Progenitor cell of endocrine pancreas (in vitro differentiated cells): ENCODE data around the gene HIPK1. TPM values are rescaled to one million over a fixed set of nuclear protein-coding genes. Genes with fewer than 3 reads are reported as not detected.

Experiments
- DNase-seq: peaks from one replicate; pipeline ENCODE4 v3.0.0; 2021; ENCODE audit warnings: low spot score; ENCODE audit not compliant: unreplicated experiment
- H3K27ac Mint-ChIP-seq: 2 replicates; pipeline ENCODE4 v1.8.0; 2021; ENCODE audit warnings: mild to moderate bottlenecking, moderate library complexity, mixed read lengths
- H3K27me3 Mint-ChIP-seq: 2 replicates; pipeline ENCODE4 v1.8.0; 2021; ENCODE audit warnings: mixed read lengths
- H3K36me3 Mint-ChIP-seq: 2 replicates; pipeline ENCODE4 v1.8.0; 2022; ENCODE audit warnings: mixed read lengths; ENCODE audit not compliant: insufficient read depth
- H3K4me1 Mint-ChIP-seq: 2 replicates; pipeline ENCODE4 v1.8.0; 2021; ENCODE audit warnings: low read depth, mixed read lengths
- H3K4me3 Mint-ChIP-seq: 2 replicates; pipeline ENCODE4 v1.8.0; 2021; ENCODE audit warnings: low read depth, mild to moderate bottlenecking, moderate library complexity, mixed read lengths
- H3K9me3 Mint-ChIP-seq: 2 replicates; pipeline ENCODE4 v1.8.0; 2021; ENCODE audit warnings: low read depth, mixed read lengths
- CTCF ChIP-seq: fragments of 200-600 bp; sonication (generic); IDR thresholded peaks from one replicate; pipeline ENCODE4 v1.5.0; 2021; ENCODE audit warnings: antibody characterized with exemption, mild to moderate bottlenecking; ENCODE audit not compliant: unreplicated experiment
- total RNA-seq: library from RNA; stranded (reverse); gene quantifications from 2 replicates; pipeline ENCODE4 v1.2.1, GENCODE V29; 2021

The HIPK1 gene
- total RNA-seq, 1 donor from 2014 or later = 54.2 TPM

GRCh38 chr1:113895961-113896360, 33.2 kb upstream of the HIPK1 start:
- Mint-ChIP-seq H3K4me3 (no peak overlapping the region), H3K4me1 (no peaks in the 10 kb centered on the region), H3K36me3 (peaks cover 9% of the 10 kb centered on the region), H3K27ac (no peak overlapping the region), H3K27me3 (no peaks in the 10 kb centered on the region), H3K9me3 (no peaks in the 10 kb centered on the region)
- TF ChIP-seq CTCF = no peak
- DNase-seq = no peak

GRCh38 chr1:113898241-113898814, 30.8 kb upstream of the HIPK1 start:
- TF ChIP-seq CTCF = no peak
- no peak for DNase-seq
- Mint-ChIP-seq H3K4me1 (no peaks in the 10 kb centered on the region), H3K4me3 (no peak overlapping the region), H3K36me3 (peaks cover 11% of the 10 kb centered on the region), H3K27ac (no peak overlapping the region), H3K9me3 (no peaks in the 10 kb centered on the region), H3K27me3 (no peaks in the 10 kb centered on the region)

GRCh38 chr1:113899111-113899510, 30.0 kb upstream of the HIPK1 start:
- no peak overlapping the region for H3K4me3 Mint-ChIP-seq
- peaks cover 3% of the 10 kb centered on the region for H3K4me1 Mint-ChIP-seq
- H3K9me3 Mint-ChIP-seq = no peaks in the 10 kb centered on the region
- peaks cover 11% of the 10 kb centered on the region for H3K36me3 Mint-ChIP-seq
- DNase-seq = no peak
- H3K27ac Mint-ChIP-seq = no peak overlapping the region
- no peak for TF ChIP-seq CTCF
- H3K27me3 Mint-ChIP-seq = no peaks in the 10 kb centered on the region

- DNase-seq = no peak
- H3K4me3 Mint-ChIP-seq = no peak overlapping the region
- H3K4me1 Mint-ChIP-seq = peaks cover 8% of the 10 kb centered on the region
- TF ChIP-seq CTCF = no peak
- H3K9me3 Mint-ChIP-seq = no peaks in the 10 kb centered on the region
- no peaks in the 10 kb centered on the region for H3K27me3 Mint-ChIP-seq
- no peak overlapping the region for H3K27ac Mint-ChIP-seq
- H3K36me3 Mint-ChIP-seq = peaks cover 6% of the 10 kb centered on the region
Measured at GRCh38 chr1:113901191-113901590, 27.9 kb upstream of the HIPK1 start.

- peak overlapping the region; percentile 87 for H3K4me3 Mint-ChIP-seq
- DNase-seq = no peak
- H3K4me1 Mint-ChIP-seq = peaks cover 8% of the 10 kb centered on the region
- H3K9me3 Mint-ChIP-seq = no peaks in the 10 kb centered on the region
- peak overlapping the region; percentile 96 for H3K27ac Mint-ChIP-seq
- H3K36me3 Mint-ChIP-seq = peaks cover 5% of the 10 kb centered on the region
- H3K27me3 Mint-ChIP-seq = no peaks in the 10 kb centered on the region
- TF ChIP-seq CTCF = no peak
Measured at GRCh38 chr1:113903501-113904292, 25.4 kb upstream of the HIPK1 start.
